B cell (primary cell): Measurements from ENCODE around the gene ASAP3. TPM values are rescaled to one million over a fixed set of nuclear protein-coding genes. Genes with fewer than 3 reads are reported as not detected.

ENCODE experiments used
- ATAC-seq: fragments of 200-7000 bp; cut with Tn5 transposase; one replicate; pipeline ENCODE4 v1.10.0; 2021; ENCODE audit warnings: low read depth, mild to moderate bottlenecking, moderate number of reproducible peaks, moderate library complexity
- CTCF ChIA-PET: fragments of 350-600 bp; sonication (Branson Sonifier 250); formaldehyde crosslinking; loops from one replicate; lab custom pipeline; 2021; ENCODE audit warnings: antibody characterized with exemption, inconsistent platforms; lab: Charles Lee
- POLR2A ChIA-PET: fragments of 350-600 bp; sonication (Branson Sonifier 250); formaldehyde crosslinking; loops from one replicate; lab custom pipeline; 2021; ENCODE audit warnings: antibody characterized with exemption; lab: Charles Lee
- DNase-seq: peaks from one replicate; pipeline ENCODE4 v3.0.0; 2013
- H2AFZ ChIP-seq: 2 replicates; pipeline ENCODE4 v1.6.1; 2012; ENCODE audit warnings: mild to moderate bottlenecking, low read depth, low read length; ENCODE audit not compliant: insufficient read depth, poor library complexity, severe bottlenecking
- H3K27ac ChIP-seq, 2 donors: 1 replicate in 1 of 2; 2 replicates in 1 of 2; pipeline ENCODE4 v1.5.1; 2012 to 2013; ENCODE audit warnings: low read length in 2 of 2, mild to moderate bottlenecking in 2 of 2, moderate library complexity in 1 of 2
- H3K27me3 ChIP-seq, 4 experiments: fragments of 200-600 bp in 1 of 4; sonication (generic) in 1 of 4; replicated peaks in 1 of 4; 1 replicate in 2 of 4; 2 replicates in 2 of 4; pipeline versions ENCODE4 v1.6.1 to v1.7.0; 2013 to 2016; ENCODE audit warnings: low read length in 3 of 4, mild to moderate bottlenecking in 2 of 4, mixed read lengths in 1 of 4, moderate library complexity in 1 of 4; ENCODE audit not compliant: insufficient read depth in 4 of 4, control insufficient read depth in 3 of 4; ENCODE audit errors: control extremely low read depth in 1 of 4
- H3K36me3 ChIP-seq, 2 experiments: replicated peaks in 1 of 2; 1 replicate in 1 of 2; 2 replicates in 1 of 2; pipeline versions ENCODE4 v1.6.1 to v1.7.1; 2013; ENCODE audit warnings: low read length in 1 of 2; ENCODE audit not compliant: insufficient read depth in 2 of 2, control insufficient read depth in 1 of 2; ENCODE audit errors: control extremely low read depth in 1 of 2, extremely low read depth in 1 of 2
- H3K4me1 ChIP-seq, 2 donors: fragments of 200-600 bp in 1 of 2; sonication (generic) in 1 of 2; 1 replicate in 1 of 2; 2 replicates in 1 of 2; pipeline versions ENCODE4 v1.5.1 to v1.6.1; 2013 to 2017; ENCODE audit warnings: low read length in 2 of 2; ENCODE audit not compliant: control insufficient read depth in 2 of 2, insufficient read depth in 2 of 2
- H3K4me2 ChIP-seq: replicated peaks from 2 replicates; pipeline ENCODE3; 2012; ENCODE audit warnings: mild to moderate bottlenecking, low read depth, low read length; ENCODE audit not compliant: poor library complexity, severe bottlenecking
- H3K4me3 ChIP-seq, 5 experiments: fragments of 200-600 bp in 1 of 5; sonication (generic) in 1 of 5; 1 replicate in 3 of 5; 2 replicates in 2 of 5; pipeline versions ENCODE4 v1.5.1 to v1.7.0; 2011 to 2016; ENCODE audit warnings: low read length in 4 of 5, mild to moderate bottlenecking in 4 of 5, low read depth in 2 of 5, control low read depth in 1 of 5, moderate library complexity in 1 of 5; ENCODE audit not compliant: insufficient read depth in 1 of 5; ENCODE audit errors: control extremely low read depth in 1 of 5, extremely low read depth in 1 of 5
- H3K79me2 ChIP-seq: fragments of 200-600 bp; sonication (generic); one replicate; pipeline ENCODE4 v1.6.0; 2016; ENCODE audit warnings: low read length; ENCODE audit not compliant: control insufficient read depth, insufficient read depth
- H3K9ac ChIP-seq: fragments of 200-600 bp; sonication (generic); 2 replicates; pipeline ENCODE4 v1.6.1; 2017; ENCODE audit warnings: mild to moderate bottlenecking, low read length, moderate library complexity
- H3K9me3 ChIP-seq, 3 donors: one replicate each; pipeline versions ENCODE4 v1.6.1 to v1.7.1; 2013; ENCODE audit warnings: low read length in 2 of 3; ENCODE audit not compliant: control insufficient read depth in 2 of 3, insufficient read depth in 1 of 3; ENCODE audit errors: control extremely low read depth in 1 of 3
- H4K20me1 ChIP-seq: 2 replicates; pipeline ENCODE4 v1.6.0; 2012; ENCODE audit warnings: mild to moderate bottlenecking, low read length; ENCODE audit not compliant: insufficient read depth, control insufficient read depth, poor library complexity, severe bottlenecking
- H3K27ac Mint-ChIP-seq: one replicate; pipeline ENCODE4 v1.8.0; 2021; ENCODE audit warnings: mixed read lengths
- H3K27me3 Mint-ChIP-seq: one replicate; pipeline ENCODE4 v1.8.0; 2021; ENCODE audit warnings: mixed read lengths
- H3K4me1 Mint-ChIP-seq: one replicate; pipeline ENCODE4 v1.8.0; 2021; ENCODE audit warnings: mixed read lengths
- H3K4me3 Mint-ChIP-seq: one replicate; pipeline ENCODE4 v1.8.0; 2021; ENCODE audit warnings: mixed read lengths
- H3K9me3 Mint-ChIP-seq: one replicate; pipeline ENCODE4 v1.8.0; 2022; ENCODE audit warnings: mixed read lengths; ENCODE audit not compliant: insufficient read depth
- CTCF ChIP-seq: fragments of 200-600 bp; IDR thresholded peaks from one replicate; pipeline ENCODE4 v1.8.0; 2022; ENCODE audit warnings: antibody characterized with exemption, mild to moderate bottlenecking
- EZH2 ChIP-seq: IDR thresholded peaks from 2 replicates; pipeline ENCODE4 v1.6.1; 2012; ENCODE audit warnings: borderline replicate concordance, low read depth, mild to moderate bottlenecking, moderate library complexity, low read length; ENCODE audit not compliant: insufficient read depth, poor library complexity, severe bottlenecking
- WGBS: methylation state at CpG from one replicate; pipeline ENCODE4 v1.1.5; 2013; ENCODE audit warnings: missing lambda C conversion rate; ENCODE audit not compliant: insufficient coverage; 5-methylcytosine and 5-hydroxymethylcytosine counted together
- intact Hi-C: fragments of 100-400 bp; cut with micrococcal nuclease; formaldehyde crosslinking; loops from one replicate; pipeline ENCODE4 v1.10.0; 2022
- polyA plus RNA-seq: library from polyadenylated mRNA; depleted of rRNA; stranded (reverse); fragments of >200 nt; gene quantifications from 2 replicates; pipeline ENCODE4 v1.2.3, GENCODE V29; 2012
- total RNA-seq, 2 donors: library from RNA; stranded (reverse); fragments of 120-200 nt in 1 of 2; gene quantifications; 1 replicate in 1 of 2; 2 replicates in 1 of 2; pipeline versions ENCODE4 v1.2.3 to v1.2.4, GENCODE V29; 2013 to 2022

ASAP3 gene
- total and polyA plus RNA-seq, 2 donors (not counting 1 experiment from before 2014, with no cell fraction given), result 2.9 to 11.0 TPM

DNA sequence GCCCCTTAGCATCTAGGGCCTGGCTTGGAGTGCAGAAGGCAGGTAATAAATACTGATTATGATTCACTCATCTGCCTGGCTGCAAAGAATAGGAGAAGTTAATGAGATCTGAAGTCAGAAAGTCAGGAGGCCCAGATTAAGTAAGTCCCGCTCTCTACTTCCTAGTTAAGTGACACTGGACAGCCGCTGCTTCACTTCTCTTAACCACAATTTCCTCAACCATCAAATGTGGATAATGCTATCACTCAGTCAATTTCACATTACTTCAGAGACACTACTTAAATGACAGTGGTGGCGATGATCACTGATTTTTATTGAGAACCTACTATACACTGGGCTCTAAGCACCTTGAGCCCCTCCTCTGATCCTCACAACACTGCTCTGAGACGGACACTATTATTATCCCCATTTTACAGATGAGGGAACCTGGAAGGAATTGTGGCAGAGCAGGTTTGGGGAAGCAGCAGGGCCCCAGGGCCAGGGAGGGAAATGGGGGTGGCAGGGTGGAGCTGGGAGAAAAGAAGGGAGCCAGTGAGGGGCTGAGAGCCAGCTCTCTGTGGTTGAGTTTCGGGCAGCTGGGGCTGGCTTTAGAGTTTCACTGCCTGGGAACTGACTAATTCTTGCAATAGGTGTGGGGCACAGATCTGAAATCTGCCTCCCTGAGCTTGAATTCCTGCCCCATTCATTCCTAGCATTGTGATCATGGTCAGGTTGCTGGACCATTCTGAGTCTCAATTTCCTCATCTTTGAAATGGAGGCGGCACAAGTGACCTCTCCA, 49.5 kb upstream of the ASAP3 start:
- ATAC-seq (no peak), DNase-seq (peak; percentile 41)
- Histone ChIP-seq H3K27ac (peak overlapping the region in 1 of 2 donors; percentile 11), H3K9me3 (no peaks in the 10 kb centered on the region), H4K20me1 (no peaks in the 10 kb centered on the region), H2AFZ (peak overlapping the region; percentile 47), H3K27me3 (peaks cover 0 to 7% (median 0%) of the 10 kb centered on the region in 4 experiments), H3K4me2 (peak overlapping the region; percentile 48), H3K4me1 (peaks cover 49 to 53% of the 10 kb centered on the region in 2 donors), H3K4me3 (no peak overlapping the region), H3K9ac (no peak overlapping the region), H3K36me3 (no peaks in the 10 kb centered on the region), H3K79me2 (peaks cover 9% of the 10 kb centered on the region)
- ChIA-PET POLR2A (interaction anchor here (0.6 kb wide), 1 partner anchor 426 kb away, joined by 3 read pairs; the partner anchor contains the start of gene PNRC2), CTCF (interaction anchor here (1.2 to 17.1 kb wide), 2 partner anchors 36 to 104 kb away, joined by 3 to 332 read pairs; no protein-coding TSS in a partner anchor)
- H3K4me1 Mint-ChIP-seq, result peaks cover 64% of the 10 kb centered on the region
- H3K27me3 Mint-ChIP-seq, result no peaks in the 10 kb centered on the region
- peak overlapping the region; percentile 62 for H3K4me3 Mint-ChIP-seq
- no peaks in the 10 kb centered on the region for H3K9me3 Mint-ChIP-seq
- H3K27ac Mint-ChIP-seq, result peak overlapping the region; percentile 54
- no peak for TF ChIP-seq CTCF
- TF ChIP-seq EZH2, result no peak
- WGBS, result 48% methylated on average over 3 of the region's 6 CpGs
- intact Hi-C loops, result no loop called here
